NCI-H2081 (cell line): Measurements from ENCODE around the gene OSBPL3.
"Not testable (repeated sequence)": the region's sequence is repeated elsewhere in the genome, so short reads cannot be mapped to it uniquely, and the experiment has no call there.

ENCODE experiments used
- DNase-seq, 2 experiments: peaks; one replicate each; lab custom pipeline; 2025; lab: John Stamatoyannopoulos, UW

The OSBPL3 gene

GRCh38 chr7:24979863-24980533 is at the start of gene OSBPL3:
OSBPL3 (minus strand) TSS chr7:24980178; CDS start chr7:24892472, 87,706 bp downstream.
- DNase-seq = peak; percentile 93 to 95

- no peak for DNase-seq
Measured at GRCh38 chr7:25029075-25029474, 49.1 kb upstream of the OSBPL3 start.

GRCh38 chr7:25028370-25029021 is 48.5 kb upstream of the OSBPL3 start:
- peak; percentile 38 to 78 for DNase-seq

GRCh38 chr7:25026156-25026555 is 46.2 kb upstream of the OSBPL3 start:
- DNase-seq = no peak

- DNase-seq = no peak
Measured at GRCh38 chr7:25025218-25025671, 45.3 kb upstream of the OSBPL3 start.

- DNase-seq = no peak
Measured at GRCh38 chr7:25024066-25024465, 44.1 kb upstream of the OSBPL3 start.

GRCh38 chr7:25017671-25018070 is 37.7 kb upstream of the OSBPL3 start:
- DNase-seq = not testable (repeated sequence)

- no peak for DNase-seq
Measured at GRCh38 chr7:25014756-25015155, 34.8 kb upstream of the OSBPL3 start.

- DNase-seq = not testable (repeated sequence)
Measured at GRCh38 chr7:25012710-25013109, 32.7 kb upstream of the OSBPL3 start.

- no peak for DNase-seq
Measured at GRCh38 chr7:25012254-25012653, 32.3 kb upstream of the OSBPL3 start.

- no peak for DNase-seq
Measured at GRCh38 chr7:25009257-25009656, 29.3 kb upstream of the OSBPL3 start.

GRCh38 chr7:25007668-25008067 is 27.7 kb upstream of the OSBPL3 start:
- no peak for DNase-seq

GRCh38 chr7:25006276-25006675 is 26.3 kb upstream of the OSBPL3 start:
- DNase-seq = no peak

- DNase-seq = no peak
Measured at GRCh38 chr7:25005658-25006057, 25.7 kb upstream of the OSBPL3 start.

- no peak for DNase-seq
Measured at GRCh38 chr7:25002786-25003185, 22.8 kb upstream of the OSBPL3 start.

- no peak for DNase-seq
Measured at GRCh38 chr7:24995466-24995865, 15.5 kb upstream of the OSBPL3 start.

GRCh38 chr7:24992314-24992713 is 12.3 kb upstream of the OSBPL3 start:
- DNase-seq = no peak

- no peak for DNase-seq
Measured at GRCh38 chr7:24991353-24991752, 11.4 kb upstream of the OSBPL3 start.

GRCh38 chr7:24987331-24987842 is 7.4 kb upstream of the OSBPL3 start:
- no peak for DNase-seq

- peak in 1 of 2 experiments; percentile 9 for DNase-seq
Measured at GRCh38 chr7:24982917-24983316, 2.9 kb upstream of the OSBPL3 start.

GRCh38 chr7:24981171-24981951 is 1.4 kb upstream of the OSBPL3 start:
- DNase-seq = peak; percentile 22 to 26

GRCh38 chr7:24980534-24981170 is 674 bp upstream of the OSBPL3 start:
- no peak for DNase-seq
